Naive thymus-derived CD4-positive, alpha-beta T cell (primary cell): ENCODE measurements around the gene WRAP53. TPM values are rescaled to one million over a fixed set of nuclear protein-coding genes. Genes with fewer than 3 reads are reported as not detected.

Experiments used
- ATAC-seq: fragments of 150-1000 bp; cut with Tn5 transposase; 2 replicates; pipeline ENCODE4 v1.10.0; 2021; ENCODE audit warnings: mild to moderate bottlenecking, moderate library complexity
- CTCF ChIA-PET: fragments of 350-600 bp; sonication (Branson Sonifier 250); formaldehyde crosslinking; loops from one replicate; lab custom pipeline; 2021; ENCODE audit warnings: antibody characterized with exemption; lab: Charles Lee
- POLR2A ChIA-PET: fragments of 350-600 bp; sonication (Branson Sonifier 250); formaldehyde crosslinking; loops from one replicate; lab custom pipeline; 2021; ENCODE audit warnings: antibody characterized with exemption, inconsistent platforms; lab: Charles Lee
- DNase-seq, 9 donors: peaks; one replicate each; pipeline versions ENCODE4 v3.0.0 to v3.0.0-alpha.2; 2020 to 2022; ENCODE audit warnings: mixed read lengths in 1 of 9
- H3K27ac ChIP-seq: one replicate; pipeline ENCODE4 v1.7.0; 2013; ENCODE audit warnings: mild to moderate bottlenecking, low read depth, low read length, moderate library complexity
- H3K27me3 ChIP-seq, 2 donors: one replicate each; pipeline ENCODE4 v1.7.0; 2013; ENCODE audit warnings: low read length in 2 of 2, mild to moderate bottlenecking in 2 of 2, moderate library complexity in 2 of 2; ENCODE audit not compliant: control insufficient read depth in 2 of 2, insufficient read depth in 2 of 2
- H3K36me3 ChIP-seq, 3 experiments: 1 replicate in 2 of 3; 2 replicates in 1 of 3; pipeline ENCODE4 v1.7.0; 2013; ENCODE audit warnings: low read length in 3 of 3, mild to moderate bottlenecking in 3 of 3, moderate library complexity in 1 of 3; ENCODE audit not compliant: insufficient read depth in 3 of 3, control insufficient read depth in 2 of 3
- H3K4me1 ChIP-seq, 2 donors: one replicate each; pipeline ENCODE4 v1.7.0; 2013; ENCODE audit warnings: low read length in 2 of 2, mild to moderate bottlenecking in 2 of 2, moderate library complexity in 1 of 2; ENCODE audit not compliant: control insufficient read depth in 2 of 2, insufficient read depth in 2 of 2
- H3K4me3 ChIP-seq: 2 replicates; pipeline ENCODE4 v1.7.0; 2013; ENCODE audit warnings: mild to moderate bottlenecking, low read length
- H3K9me3 ChIP-seq, 3 experiments: 1 replicate in 2 of 3; 2 replicates in 1 of 3; pipeline ENCODE4 v1.7.0; 2013; ENCODE audit warnings: low read length in 3 of 3; ENCODE audit not compliant: control insufficient read depth in 2 of 3
- H3K27ac Mint-ChIP-seq, 9 donors: one replicate each; pipeline ENCODE4 v1.8.0; 2020 to 2022; ENCODE audit warnings: mixed read lengths in 9 of 9, mild to moderate bottlenecking in 8 of 9, moderate library complexity in 5 of 9, inconsistent platforms in 2 of 9
- H3K27me3 Mint-ChIP-seq, 5 donors: one replicate each; pipeline ENCODE4 v1.8.0; 2021 to 2022; ENCODE audit warnings: mixed read lengths in 5 of 5, mild to moderate bottlenecking in 1 of 5
- H3K36me3 Mint-ChIP-seq, 5 donors: one replicate each; pipeline ENCODE4 v1.8.0; 2020 to 2022; ENCODE audit warnings: mixed read lengths in 5 of 5, mild to moderate bottlenecking in 3 of 5, inconsistent platforms in 1 of 5
- H3K4me1 Mint-ChIP-seq, 7 donors: one replicate each; pipeline ENCODE4 v1.8.0; 2020 to 2022; ENCODE audit warnings: mixed read lengths in 7 of 7, mild to moderate bottlenecking in 3 of 7, inconsistent platforms in 1 of 7
- H3K4me3 Mint-ChIP-seq, 10 donors: one replicate each; pipeline ENCODE4 v1.8.0; 2020 to 2022; ENCODE audit warnings: mild to moderate bottlenecking in 10 of 10, mixed read lengths in 10 of 10, moderate library complexity in 6 of 10, inconsistent platforms in 2 of 10
- H3K9me3 Mint-ChIP-seq, 11 donors: one replicate each; pipeline ENCODE4 v1.8.0; 2020 to 2022; ENCODE audit warnings: mixed read lengths in 11 of 11, mild to moderate bottlenecking in 4 of 11, inconsistent platforms in 1 of 11, moderate library complexity in 1 of 11
- intact Hi-C, 2 donors: fragments of 100-400 bp; cut with micrococcal nuclease; formaldehyde crosslinking; loops; one replicate each; pipeline ENCODE4 v1.15.1; 2023
- polyA plus RNA-seq, 2 donors: library from polyadenylated mRNA; unstranded; fragments of 300-500 nt; fragmentation: Illumina TruSeq; gene quantifications; one replicate each; pipeline ENCODE4 v1.2.3, GENCODE V29; 2021
- total RNA-seq, 6 experiments: library from RNA in 5 of 6; stranded (reverse) in 5 of 6; gene quantifications; 1 replicate in 5 of 6; 2 replicates in 1 of 6; pipeline ENCODE4 v1.2.3 and lab custom pipeline; 2021 to 2026

Gene WRAP53
- total and polyA plus RNA-seq, 7 experiments from 2014 or later: 6.7 to 21.1 (median 9.6) TPM

DNA sequence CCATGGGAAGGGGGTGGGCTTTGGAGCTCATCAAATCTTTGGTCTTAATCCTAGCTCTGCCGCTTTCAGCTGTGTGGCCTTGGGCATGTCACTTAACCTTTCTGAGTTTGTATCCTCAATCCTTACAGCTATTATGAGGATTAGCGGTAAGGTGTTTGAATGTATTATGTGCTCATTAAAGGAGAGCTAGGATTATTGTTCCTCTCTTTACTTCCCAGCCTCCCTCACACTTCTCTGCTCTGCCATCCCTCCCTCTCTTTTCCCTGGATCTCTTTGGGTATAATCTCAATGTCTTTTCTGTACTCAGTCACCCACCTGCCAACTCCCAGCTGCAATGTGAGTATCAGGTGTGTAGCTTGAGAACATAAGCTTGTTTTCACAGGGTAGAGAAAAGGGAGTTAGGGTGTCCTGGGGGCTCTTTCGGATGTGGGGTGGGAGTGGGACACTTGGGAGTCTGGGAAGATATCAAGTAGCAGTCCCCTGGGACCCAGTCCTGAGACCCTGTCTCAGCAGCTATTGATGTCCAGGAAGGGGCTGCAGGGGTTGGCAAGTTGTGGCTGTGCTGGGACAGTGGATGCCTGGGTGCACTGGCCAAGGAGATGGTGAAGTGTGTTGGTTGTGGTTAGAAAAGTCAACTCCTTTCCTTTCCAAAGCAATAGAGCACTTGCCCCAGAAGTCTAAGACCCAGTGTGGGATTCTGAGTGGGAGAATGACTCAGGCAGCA is 18.5 kb downstream of the WRAP53 start:
- Histone ChIP-seq H3K4me3 (no peak overlapping the region), H3K27me3 (peaks cover 0 to 20% of the 10 kb centered on the region in 2 donors), H3K9me3 (no peaks in the 10 kb centered on the region), H3K4me1 (peaks cover 0 to 13% of the 10 kb centered on the region in 2 donors), H3K36me3 (peaks cover 0 to 12% (median 0%) of the 10 kb centered on the region in 3 experiments), H3K27ac (no peak overlapping the region)
- Mint-ChIP-seq H3K27me3 (peaks cover 43 to 77% (median 51%) of the 10 kb centered on the region in 5 donors), H3K36me3 (peaks cover 3 to 16% (median 9%) of the 10 kb centered on the region in 5 donors), H3K9me3 (peaks cover 0 to 3% (median 0%) of the 10 kb centered on the region in 11 donors), H3K4me3 (peak overlapping the region in 4 of 10 donors; percentile 45 to 67 (median 58)), H3K4me1 (peaks cover 15 to 32% (median 26%) of the 10 kb centered on the region in 7 donors), H3K27ac (no peak overlapping the region)
- ChIA-PET POLR2A (interaction anchor here (0.8 kb wide), 1 partner anchor 18 kb away, joined by 4 read pairs; no protein-coding TSS in a partner anchor), CTCF (no interaction called here)
- intact Hi-C loops: no loop called here
- DNase-seq (no peak), ATAC-seq (no peak)

DNA sequence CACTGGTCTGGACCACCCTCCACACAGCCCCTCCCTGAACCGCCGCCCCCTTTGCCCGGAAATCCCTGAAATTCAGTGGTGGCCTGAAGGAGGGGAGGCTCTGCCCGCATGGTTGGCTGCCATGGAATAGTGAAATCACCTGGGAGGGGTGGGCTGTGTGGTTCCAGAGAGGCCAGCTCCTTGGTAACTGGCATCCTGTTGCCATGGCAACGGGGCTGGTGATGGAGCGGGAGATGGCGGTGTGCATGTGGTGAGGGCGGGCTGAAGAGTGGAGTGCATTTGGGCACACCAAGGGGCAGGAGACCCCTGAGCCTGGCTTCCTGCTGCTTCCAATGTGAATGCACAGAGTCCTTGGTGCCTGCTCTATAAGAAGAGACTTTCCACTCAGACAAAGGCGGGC is 19.2 kb downstream of the WRAP53 start:
- no peak for DNase-seq
- Mint-ChIP-seq H3K9me3 (peaks cover 0 to 3% (median 0%) of the 10 kb centered on the region in 11 donors), H3K27me3 (peaks cover 44 to 73% (median 54%) of the 10 kb centered on the region in 5 donors), H3K4me1 (peaks cover 15 to 32% (median 28%) of the 10 kb centered on the region in 7 donors), H3K36me3 (peaks cover 0 to 12% (median 4%) of the 10 kb centered on the region in 5 donors), H3K27ac (no peak overlapping the region), H3K4me3 (no peak overlapping the region)
- Histone ChIP-seq H3K27ac (no peak overlapping the region), H3K4me3 (no peak overlapping the region), H3K9me3 (no peaks in the 10 kb centered on the region), H3K4me1 (peaks cover 0 to 13% of the 10 kb centered on the region in 2 donors), H3K36me3 (peaks cover 0 to 6% (median 0%) of the 10 kb centered on the region in 3 experiments), H3K27me3 (peaks cover 0 to 18% of the 10 kb centered on the region in 2 donors)
- intact Hi-C loops: no loop called here
- CTCF ChIA-PET: no interaction called here
- ATAC-seq: no peak
- POLR2A ChIA-PET: interaction anchor here (0.8 kb wide), 1 partner anchor 18 kb away, joined by 4 read pairs; no protein-coding TSS in a partner anchor

DNA sequence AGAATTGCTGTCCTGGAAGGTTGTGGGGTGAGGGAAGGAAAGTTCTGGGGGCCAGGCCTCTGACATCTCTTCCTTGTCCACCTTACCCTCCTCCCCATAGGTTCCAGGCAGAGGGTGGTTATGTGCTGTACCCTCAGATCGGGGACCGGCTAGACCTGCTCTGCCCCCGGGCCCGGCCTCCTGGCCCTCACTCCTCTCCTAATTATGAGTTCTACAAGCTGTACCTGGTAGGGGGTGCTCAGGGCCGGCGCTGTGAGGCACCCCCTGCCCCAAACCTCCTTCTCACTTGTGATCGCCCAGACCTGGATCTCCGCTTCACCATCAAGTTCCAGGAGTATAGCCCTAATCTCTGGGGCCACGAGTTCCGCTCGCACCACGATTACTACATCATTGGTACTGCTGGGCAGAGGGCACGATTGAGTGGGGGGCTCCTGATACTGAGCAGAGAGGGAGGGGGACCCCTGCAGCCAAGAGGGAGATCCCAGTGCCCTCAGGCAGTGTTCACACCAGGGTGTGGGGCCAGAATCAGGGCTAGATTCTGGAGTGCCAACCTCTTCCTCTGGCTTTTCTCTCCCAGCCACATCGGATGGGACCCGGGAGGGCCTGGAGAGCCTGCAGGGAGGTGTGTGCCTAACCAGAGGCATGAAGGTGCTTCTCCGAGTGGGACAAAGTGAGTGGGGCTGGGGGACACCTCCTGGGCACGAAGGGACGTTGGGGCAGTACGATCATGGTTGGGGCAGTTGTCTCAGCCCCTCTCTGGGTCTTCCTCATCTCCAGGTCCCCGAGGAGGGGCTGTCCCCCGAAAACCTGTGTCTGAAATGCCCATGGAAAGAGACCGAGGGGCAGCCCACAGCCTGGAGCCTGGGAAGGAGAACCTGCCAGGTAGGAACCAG is 19.8 kb downstream of the WRAP53 start:
- CTCF ChIA-PET: no interaction called here
- POLR2A ChIA-PET: no interaction called here
- H3K27me3 ChIP-seq: peaks cover 0 to 18% of the 10 kb centered on the region in 2 donors

DNA sequence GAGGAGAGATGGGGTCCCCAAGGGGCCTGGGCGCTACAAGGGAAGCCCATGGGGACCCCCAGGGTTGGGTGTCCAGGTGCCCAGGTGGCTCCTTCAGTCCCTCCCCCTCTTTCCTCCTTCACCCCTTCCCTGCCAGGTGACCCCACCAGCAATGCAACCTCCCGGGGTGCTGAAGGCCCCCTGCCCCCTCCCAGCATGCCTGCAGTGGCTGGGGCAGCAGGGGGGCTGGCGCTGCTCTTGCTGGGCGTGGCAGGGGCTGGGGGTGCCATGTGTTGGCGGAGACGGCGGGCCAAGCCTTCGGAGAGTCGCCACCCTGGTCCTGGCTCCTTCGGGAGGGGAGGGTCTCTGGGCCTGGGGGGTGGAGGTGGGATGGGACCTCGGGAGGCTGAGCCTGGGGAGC is 20.8 kb downstream of the WRAP53 start:
- Mint-ChIP-seq H3K4me1 (peaks cover 21 to 36% (median 26%) of the 10 kb centered on the region in 7 donors), H3K27me3 (peaks cover 49 to 65% (median 58%) of the 10 kb centered on the region in 5 donors), H3K4me3 (no peak overlapping the region), H3K9me3 (peaks cover 0 to 3% (median 0%) of the 10 kb centered on the region in 11 donors), H3K27ac (no peak overlapping the region), H3K36me3 (peaks cover 0 to 4% (median 0%) of the 10 kb centered on the region in 5 donors)
- Histone ChIP-seq H3K4me3 (no peak overlapping the region), H3K4me1 (peaks cover 0 to 13% of the 10 kb centered on the region in 2 donors), H3K9me3 (no peaks in the 10 kb centered on the region), H3K27me3 (peaks cover 0 to 16% of the 10 kb centered on the region in 2 donors), H3K36me3 (no peaks in the 10 kb centered on the region), H3K27ac (no peak overlapping the region)
- ChIA-PET CTCF (no interaction called here), POLR2A (no interaction called here)
- ATAC-seq: no peak
- no peak for DNase-seq
- intact Hi-C loops: no loop called here

More for the DNA sequence above, 19.8 kb downstream of the WRAP53 start:
- Mint-ChIP-seq H3K36me3 (peaks cover 0 to 6% (median 3%) of the 10 kb centered on the region in 5 donors), H3K4me1 (peaks cover 15 to 36% (median 29%) of the 10 kb centered on the region in 7 donors), H3K27ac (no peak overlapping the region), H3K27me3 (peaks cover 49 to 68% (median 59%) of the 10 kb centered on the region in 5 donors), H3K4me3 (no peak overlapping the region), H3K9me3 (peaks cover 0 to 3% (median 0%) of the 10 kb centered on the region in 11 donors)
- H3K27ac ChIP-seq: no peak overlapping the region
- ATAC-seq: no peak
- no peaks in the 10 kb centered on the region for H3K36me3 ChIP-seq
- no peaks in the 10 kb centered on the region for H3K9me3 ChIP-seq
- no peak for DNase-seq
- H3K4me1 ChIP-seq: peaks cover 0 to 13% of the 10 kb centered on the region in 2 donors
- intact Hi-C loops: no loop called here
- no peak overlapping the region for H3K4me3 ChIP-seq

DNA sequence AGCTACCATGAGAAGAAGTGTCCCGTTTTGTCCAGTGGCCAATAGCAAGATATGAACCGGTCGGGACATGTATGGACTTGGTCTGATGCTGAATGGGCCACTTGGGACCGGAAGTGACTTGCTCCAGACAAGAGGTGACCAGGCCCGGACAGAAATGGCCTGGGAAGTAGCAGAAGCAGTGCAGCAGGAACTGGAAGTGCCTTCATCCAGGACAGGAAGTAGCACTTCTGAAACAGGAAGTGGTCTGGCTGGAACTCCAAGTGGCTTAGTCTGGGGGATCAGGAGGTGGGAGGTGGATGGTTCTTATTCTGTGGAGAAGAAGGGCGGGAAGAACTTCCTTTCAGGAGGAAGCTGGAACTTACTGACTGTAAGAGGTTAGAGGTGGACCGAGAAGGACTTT is 22.0 kb downstream of the WRAP53 start:
- H3K36me3 ChIP-seq: no peaks in the 10 kb centered on the region
- intact Hi-C loops: no loop called here
- no peak overlapping the region for H3K4me3 ChIP-seq
- DNase-seq: no peak
- ChIA-PET POLR2A (no interaction called here), CTCF (no interaction called here)
- no peak for ATAC-seq
- H3K4me1 ChIP-seq: peaks cover 0 to 7% of the 10 kb centered on the region in 2 donors
- no peak overlapping the region for H3K27ac Mint-ChIP-seq
- peaks cover 2 to 10% of the 10 kb centered on the region in 2 donors for H3K27me3 ChIP-seq
- H3K4me3 Mint-ChIP-seq: no peak overlapping the region
- H3K27me3 Mint-ChIP-seq: peaks cover 45 to 66% (median 59%) of the 10 kb centered on the region in 5 donors
- H3K4me1 Mint-ChIP-seq: peaks cover 16 to 29% (median 21%) of the 10 kb centered on the region in 7 donors
- H3K9me3 Mint-ChIP-seq: peaks cover 0 to 3% (median 0%) of the 10 kb centered on the region in 11 donors
- no peak overlapping the region for H3K27ac ChIP-seq
- peaks cover 0 to 4% (median 0%) of the 10 kb centered on the region in 5 donors for H3K36me3 Mint-ChIP-seq
- no peaks in the 10 kb centered on the region for H3K9me3 ChIP-seq

DNA sequence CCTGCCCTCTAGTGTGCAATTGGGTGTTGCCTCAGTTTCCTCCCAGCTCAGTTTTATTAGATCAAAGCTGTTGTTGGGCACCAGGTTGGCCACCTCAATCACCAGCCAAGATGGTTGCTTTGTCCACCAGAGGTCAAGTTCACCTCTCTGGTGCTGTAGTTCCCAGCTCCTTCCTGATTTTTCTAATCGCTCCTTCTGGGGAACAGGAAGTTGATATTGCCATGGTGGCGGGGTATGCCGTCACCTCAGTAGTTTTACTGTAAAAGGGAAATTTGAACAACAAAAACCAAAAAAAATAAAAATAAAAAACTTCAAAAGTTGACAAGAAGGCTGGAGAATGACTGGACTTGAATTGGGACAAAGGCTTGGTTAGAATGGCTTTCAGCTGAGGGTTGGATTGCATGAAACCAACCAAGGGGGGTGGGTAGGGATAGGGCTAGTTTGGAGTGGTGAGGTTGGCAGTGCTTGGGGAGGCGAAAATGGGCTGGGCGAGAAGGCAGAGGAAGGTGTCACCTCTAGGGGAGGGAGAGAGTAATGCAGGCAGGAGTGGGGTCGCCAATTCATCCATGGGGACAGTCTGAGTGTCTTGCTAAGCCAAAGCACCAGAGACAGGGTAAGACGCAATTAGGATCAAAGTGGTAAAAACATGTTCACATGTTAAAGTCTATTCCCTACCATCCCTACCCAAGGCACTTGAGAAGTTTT is 22.9 kb downstream of the WRAP53 start:
- Mint-ChIP-seq H3K27ac (no peak overlapping the region), H3K27me3 (peaks cover 47 to 67% (median 60%) of the 10 kb centered on the region in 5 donors), H3K9me3 (peaks cover 0 to 3% (median 0%) of the 10 kb centered on the region in 11 donors), H3K4me1 (peaks cover 11 to 25% (median 16%) of the 10 kb centered on the region in 7 donors), H3K36me3 (peaks cover 0 to 4% (median 0%) of the 10 kb centered on the region in 5 donors), H3K4me3 (no peak overlapping the region)
- no peaks in the 10 kb centered on the region for H3K36me3 ChIP-seq
- no peak overlapping the region for H3K4me3 ChIP-seq
- ATAC-seq (no peak), DNase-seq (no peak)
- no peaks in the 10 kb centered on the region for H3K9me3 ChIP-seq
- H3K4me1 ChIP-seq: peaks cover 0 to 7% of the 10 kb centered on the region in 2 donors
- ChIA-PET POLR2A (no interaction called here), CTCF (no interaction called here)
- H3K27ac ChIP-seq: no peak overlapping the region
- H3K27me3 ChIP-seq: peaks cover 2 to 11% of the 10 kb centered on the region in 2 donors
- intact Hi-C loops: no loop called here
